ENCODE results near the gene SYN1. TPM values are rescaled to one million over a fixed set of nuclear protein-coding genes. Genes with fewer than 3 reads are reported as not detected.

The SYN1 gene
- total RNA-seq, 1 donor from 2014 or later = 2.9 TPM

DNA sequence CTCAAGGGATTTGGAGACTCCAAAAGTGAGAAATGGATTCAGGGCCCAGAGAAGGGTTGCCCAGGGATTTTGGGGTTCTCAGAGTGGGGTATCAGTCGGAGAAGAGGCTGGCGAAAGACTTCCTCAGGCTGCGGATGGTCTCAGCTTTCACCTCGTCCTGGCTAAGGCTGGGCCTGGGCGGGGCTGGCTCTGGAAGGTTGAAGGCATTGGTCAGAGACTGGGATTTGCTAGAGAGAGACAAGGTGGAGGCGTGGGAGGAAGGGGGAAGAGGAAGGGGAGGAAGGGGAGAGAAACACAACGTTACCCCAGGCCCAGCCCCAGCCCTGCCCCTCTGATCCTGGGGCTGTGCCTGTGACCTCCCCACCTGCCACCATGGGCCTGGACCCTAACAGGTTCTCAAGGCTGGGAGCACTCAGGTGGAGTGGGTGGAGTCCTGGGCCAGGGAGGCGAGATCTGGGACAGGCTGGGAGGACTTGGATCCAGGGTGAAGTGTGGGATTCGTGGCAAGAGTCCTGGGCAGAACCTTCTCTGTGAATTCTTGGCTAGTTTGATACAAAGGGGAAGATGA, 46.8 kb downstream of the SYN1 start:
- Mint-ChIP-seq H3K27ac (ENCODE audit: unreplicated experiment) (no peak overlapping the region), H3K9me3 (ENCODE audit: unreplicated experiment) (no peaks in the 10 kb centered on the region), H3K4me1 (ENCODE audit: unreplicated experiment) (peaks cover 8% of the 10 kb centered on the region), H3K4me3 (ENCODE audit: unreplicated experiment) (no peak overlapping the region), H3K27me3 (ENCODE audit: unreplicated experiment) (peaks cover 16% of the 10 kb centered on the region), H3K36me3 (ENCODE audit: low read depth, unreplicated experiment) (peaks cover 21% of the 10 kb centered on the region)
- no peak for DNase-seq (ENCODE audit: low spot score)
- TF ChIP-seq CTCF (IDR thresholded peaks at IDR 0.05; ENCODE audit: unreplicated experiment) = no peak

DNA sequence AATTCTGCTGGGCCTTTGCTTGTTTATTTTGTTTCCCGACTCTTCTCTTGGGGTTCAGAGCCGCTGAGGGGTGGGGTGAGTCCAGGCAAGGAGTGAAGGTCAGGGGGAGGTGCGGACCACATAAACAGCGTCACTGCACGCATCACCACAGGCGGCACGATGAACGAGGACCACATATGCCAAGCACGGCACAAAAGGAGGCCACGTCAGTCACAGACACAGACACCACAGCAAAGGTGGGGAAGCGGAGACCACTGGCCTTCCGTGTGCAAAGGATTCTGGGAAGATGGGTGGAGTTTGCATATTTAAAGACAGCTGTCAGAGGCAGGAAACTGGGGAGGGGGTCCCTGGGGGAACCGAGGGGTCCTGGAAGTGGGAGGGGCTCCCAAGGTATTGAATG, 47.8 kb downstream of the SYN1 start:
- Mint-ChIP-seq H3K27ac (ENCODE audit: unreplicated experiment) (peak overlapping the region; percentile 72), H3K36me3 (ENCODE audit: low read depth, unreplicated experiment) (peaks cover 25% of the 10 kb centered on the region), H3K9me3 (ENCODE audit: unreplicated experiment) (no peaks in the 10 kb centered on the region), H3K4me3 (ENCODE audit: unreplicated experiment) (no peak overlapping the region), H3K4me1 (ENCODE audit: unreplicated experiment) (peaks cover 8% of the 10 kb centered on the region), H3K27me3 (ENCODE audit: unreplicated experiment) (peaks cover 16% of the 10 kb centered on the region)
- no peak for TF ChIP-seq CTCF (IDR thresholded peaks at IDR 0.05; ENCODE audit: unreplicated experiment)
- no peak for DNase-seq (ENCODE audit: low spot score)

DNA sequence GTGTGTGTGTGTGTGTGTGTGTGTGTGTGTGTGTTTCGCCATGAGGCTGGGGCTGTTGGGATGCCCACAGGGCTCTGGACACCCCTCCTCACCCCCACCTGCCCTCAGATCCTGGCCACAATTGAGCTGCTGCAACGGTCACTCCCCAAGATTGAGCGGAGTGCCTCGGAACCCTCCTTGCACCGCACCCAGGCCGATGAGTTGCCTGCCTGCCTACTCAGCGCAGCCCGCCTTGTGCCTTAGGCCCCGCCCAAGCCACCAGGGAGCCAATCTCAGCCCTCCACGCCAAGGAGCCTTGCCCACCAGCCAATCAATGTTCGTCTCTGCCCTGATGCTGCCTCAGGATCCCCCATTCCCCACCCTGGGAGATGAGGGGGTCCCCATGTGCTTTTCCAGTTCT, 48.4 kb downstream of the SYN1 start:
- Mint-ChIP-seq H3K27ac (ENCODE audit: unreplicated experiment) (no peak overlapping the region), H3K27me3 (ENCODE audit: unreplicated experiment) (peaks cover 11% of the 10 kb centered on the region), H3K4me1 (ENCODE audit: unreplicated experiment) (peaks cover 8% of the 10 kb centered on the region), H3K9me3 (ENCODE audit: unreplicated experiment) (no peaks in the 10 kb centered on the region), H3K36me3 (ENCODE audit: low read depth, unreplicated experiment) (peaks cover 25% of the 10 kb centered on the region), H3K4me3 (ENCODE audit: unreplicated experiment) (no peak overlapping the region)
- DNase-seq (ENCODE audit: low spot score) = no peak
- TF ChIP-seq CTCF (IDR thresholded peaks at IDR 0.05; ENCODE audit: unreplicated experiment) = no peak

GRCh38 chrX:47570794-47571193, 48.9 kb downstream of the SYN1 start:
- H3K27ac Mint-ChIP-seq (ENCODE audit: unreplicated experiment) = no peak overlapping the region
- H3K4me1 Mint-ChIP-seq (ENCODE audit: unreplicated experiment) = peaks cover 8% of the 10 kb centered on the region
- peaks cover 25% of the 10 kb centered on the region for H3K36me3 Mint-ChIP-seq (ENCODE audit: low read depth, unreplicated experiment)

More at GRCh38 chrX:47570794-47571193, 48.9 kb downstream of the SYN1 start:
- peaks cover 8% of the 10 kb centered on the region for H3K27me3 Mint-ChIP-seq (ENCODE audit: unreplicated experiment)
- no peak for TF ChIP-seq CTCF (IDR thresholded peaks at IDR 0.05; ENCODE audit: unreplicated experiment)
- H3K4me3 Mint-ChIP-seq (ENCODE audit: unreplicated experiment) = peak overlapping the region; percentile 56
- H3K9me3 Mint-ChIP-seq (ENCODE audit: unreplicated experiment) = no peaks in the 10 kb centered on the region
- no peak for DNase-seq (ENCODE audit: low spot score)
